ENCODE data around the gene SV2C. TPM values are rescaled to one million over a fixed set of nuclear protein-coding genes. Genes with fewer than 3 reads are reported as not detected.

Gene SV2C
- total and polyA plus RNA-seq, 10 of the 15 experiments (the other 5 are each of a cell fraction or from before 2014, with no cell fraction given) = under 0.01 to 1.1 (median 0.63) TPM

- TF ChIP-seq SPI1 (IDR thresholded peaks at IDR 0.05; ENCODE audit: borderline replicate concordance, insufficient read depth, low read depth, low read length) (0 out of 2 replicates have a peak, but pooled peaks have one; percentile 17), REST (IDR thresholded peaks at IDR 0.05; ENCODE audit: low read depth, low read length) (no peak)
- no peaks in the 10 kb centered on the region for H3K4me1 ChIP-seq (ENCODE audit: control insufficient read depth, insufficient read depth, low read length)
- no peak for DNase-seq (ENCODE audit: low read depth, low spot score)
- SMC1A ChIA-PET (ENCODE audit: uncharacterized antibody, unreplicated experiment) = no interaction called here
- peak; percentile 31 for FAIRE-seq
- no peak overlapping the region for H2AFZ ChIP-seq (ENCODE audit: control insufficient read depth, low read depth, low read length)
- no peak overlapping the region for H3K4me2 ChIP-seq (ENCODE audit: control insufficient read depth, insufficient read depth)
- no TSS peak for BruUV-seq (replicated peaks)
- H3K9me3 ChIP-seq (replicated peaks; ENCODE audit: control insufficient read depth, insufficient read depth, low read length) = no peaks in the 10 kb centered on the region
- H3K27me3 ChIP-seq (replicated peaks in 1 of 2; ENCODE audit: control insufficient read depth in 2 of 2, insufficient read depth in 2 of 2, low read length in 1 of 2) = no peaks in the 10 kb centered on the region
- no peak overlapping the region for H3K27ac ChIP-seq (ENCODE audit: control insufficient read depth, insufficient read depth)
- in situ Hi-C loops (cut with MboI) = no loop called here
- RAD21 ChIA-PET (ENCODE audit: unreplicated experiment) = no interaction called here
- CTCF ChIA-PET = no interaction called here
- no peak overlapping the region for H3K4me3 ChIP-seq
- 66% methylated on average over 5 of the region's 5 CpGs for WGBS (ENCODE audit: insufficient coverage, insufficient replicate concordance, low lambda C conversion rate, missing lambda C conversion rate)
- H3K9ac ChIP-seq (ENCODE audit: control insufficient read depth, insufficient read depth, low read length) = no peak overlapping the region
- H3K79me2 ChIP-seq (ENCODE audit: control insufficient read depth, insufficient read depth, low read length) = no peaks in the 10 kb centered on the region
- peak; percentile 88 for ATAC-seq
- no peaks in the 10 kb centered on the region for H4K20me1 ChIP-seq (ENCODE audit: control insufficient read depth, insufficient read depth)
- no peaks in the 10 kb centered on the region for H3K36me3 ChIP-seq (ENCODE audit: control insufficient read depth in 2 of 2, insufficient read depth in 2 of 2, low read length in 1 of 2)
- intact Hi-C loops (cut with micrococcal nuclease; ENCODE audit: unreplicated experiment) = no loop called here
- POLR2A ChIA-PET = interaction anchor here (0.7 kb wide), 1 partner anchor 12 kb away, joined by 6 read pairs; no protein-coding TSS in a partner anchor
Measured at GRCh38 chr5:76202182-76202581, 119.0 kb downstream of the SV2C start.

GRCh38 chr5:76204191-76204590, 121.0 kb downstream of the SV2C start:
- H2AFZ ChIP-seq (ENCODE audit: control insufficient read depth, low read depth, low read length) = no peak overlapping the region
- BruUV-seq (replicated peaks) = no TSS peak
- H3K4me1 ChIP-seq (ENCODE audit: control insufficient read depth, insufficient read depth, low read length) = no peaks in the 10 kb centered on the region
- no peaks in the 10 kb centered on the region for H3K27me3 ChIP-seq (replicated peaks in 1 of 2; ENCODE audit: control insufficient read depth in 2 of 2, insufficient read depth in 2 of 2, low read length in 1 of 2)
- H3K79me2 ChIP-seq (ENCODE audit: control insufficient read depth, insufficient read depth, low read length) = no peaks in the 10 kb centered on the region
- no peak overlapping the region for H3K27ac ChIP-seq (ENCODE audit: control insufficient read depth, insufficient read depth)
- RAD21 ChIA-PET (ENCODE audit: unreplicated experiment) = no interaction called here
- 0% methylated on average over 1 of the region's 1 CpG for WGBS (ENCODE audit: insufficient coverage, insufficient replicate concordance, low lambda C conversion rate, missing lambda C conversion rate)
- H3K36me3 ChIP-seq (ENCODE audit: control insufficient read depth in 2 of 2, insufficient read depth in 2 of 2, low read length in 1 of 2) = no peaks in the 10 kb centered on the region
- no peaks in the 10 kb centered on the region for H4K20me1 ChIP-seq (ENCODE audit: control insufficient read depth, insufficient read depth)
- no peak overlapping the region for H3K4me2 ChIP-seq (ENCODE audit: control insufficient read depth, insufficient read depth)
- CTCF ChIA-PET = interaction anchor here (1.5 to 1.7 kb wide), 2 partner anchors 30 to 380 kb away, joined by 4 read pairs; no protein-coding TSS in a partner anchor
- H3K4me3 ChIP-seq = no peak overlapping the region
- intact Hi-C loops (cut with micrococcal nuclease; ENCODE audit: unreplicated experiment) (no loop called here), in situ Hi-C loops (cut with MboI) (no loop called here)
- SMC1A ChIA-PET (ENCODE audit: uncharacterized antibody, unreplicated experiment) = no interaction called here
- no peak overlapping the region for H3K9ac ChIP-seq (ENCODE audit: control insufficient read depth, insufficient read depth, low read length)
- POLR2A ChIA-PET = no interaction called here
- FAIRE-seq = no peak
- no peak for DNase-seq (ENCODE audit: low read depth, low spot score)
- no peak for ATAC-seq
- no peaks in the 10 kb centered on the region for H3K9me3 ChIP-seq (replicated peaks; ENCODE audit: control insufficient read depth, insufficient read depth, low read length)
- TF ChIP-seq CBX5 (IDR thresholded peaks at IDR 0.05; ENCODE audit: low read depth) = no peak
- no peak for TF ChIP-seq ATF2 (IDR thresholded peaks at IDR 0.05; ENCODE audit: low read length)
- TF ChIP-seq BMI1 (IDR thresholded peaks at IDR 0.05; ENCODE audit: borderline replicate concordance) = no peak
- no peak for TF ChIP-seq JUNB (IDR thresholded peaks at IDR 0.05)
- TF ChIP-seq GABPA (IDR thresholded peaks at IDR 0.05; ENCODE audit: low read depth) = no peak
- no peak for TF ChIP-seq ZNF622 (IDR thresholded peaks at IDR 0.05)
- no peak for TF ChIP-seq HCFC1 (IDR thresholded peaks at IDR 0.05; ENCODE audit: low read length)
- no peak for TF ChIP-seq YBX1 (IDR thresholded peaks at IDR 0.05)
- TF ChIP-seq BCL3 (IDR thresholded peaks at IDR 0.05; ENCODE audit: borderline replicate concordance, insufficient read depth, low read depth, low read length, poor library complexity, severe bottlenecking) = no peak
